GM19463 (cell line): ENCODE data around the gene ZYX.
"Not testable (repeated sequence)": the region's sequence is repeated elsewhere in the genome, so short reads cannot be mapped to it uniquely, and the experiment has no call there.

Source experiments
- ATAC-seq: cut with Tn5 transposase; IDR thresholded peaks from one replicate; pipeline ENCODE4 v1.9.1; 2021; ENCODE audit warnings: mild to moderate bottlenecking, moderate library complexity; ENCODE audit not compliant: unreplicated experiment

ZYX gene

DNA sequence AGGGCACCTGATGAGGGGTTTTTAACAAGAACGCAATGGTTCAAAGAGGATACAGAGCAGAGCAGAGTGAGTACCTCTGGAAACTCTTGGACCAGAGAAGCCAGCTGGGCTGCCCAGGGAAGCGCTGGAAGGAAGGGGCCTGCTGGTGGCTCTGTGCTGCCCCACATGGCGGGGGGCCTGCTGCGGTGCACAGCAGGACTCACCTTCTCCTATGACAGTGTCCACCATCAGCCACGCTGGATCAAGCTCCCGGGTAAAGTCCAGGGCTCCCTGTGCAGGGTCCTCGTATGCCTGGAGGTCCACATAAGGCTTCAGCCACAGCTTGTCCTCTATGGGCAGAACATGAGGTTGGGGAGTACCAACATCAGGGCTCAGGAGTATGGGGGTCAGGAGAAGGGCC, 15.0 kb downstream of the ZYX start:
- ATAC-seq = no peak

DNA sequence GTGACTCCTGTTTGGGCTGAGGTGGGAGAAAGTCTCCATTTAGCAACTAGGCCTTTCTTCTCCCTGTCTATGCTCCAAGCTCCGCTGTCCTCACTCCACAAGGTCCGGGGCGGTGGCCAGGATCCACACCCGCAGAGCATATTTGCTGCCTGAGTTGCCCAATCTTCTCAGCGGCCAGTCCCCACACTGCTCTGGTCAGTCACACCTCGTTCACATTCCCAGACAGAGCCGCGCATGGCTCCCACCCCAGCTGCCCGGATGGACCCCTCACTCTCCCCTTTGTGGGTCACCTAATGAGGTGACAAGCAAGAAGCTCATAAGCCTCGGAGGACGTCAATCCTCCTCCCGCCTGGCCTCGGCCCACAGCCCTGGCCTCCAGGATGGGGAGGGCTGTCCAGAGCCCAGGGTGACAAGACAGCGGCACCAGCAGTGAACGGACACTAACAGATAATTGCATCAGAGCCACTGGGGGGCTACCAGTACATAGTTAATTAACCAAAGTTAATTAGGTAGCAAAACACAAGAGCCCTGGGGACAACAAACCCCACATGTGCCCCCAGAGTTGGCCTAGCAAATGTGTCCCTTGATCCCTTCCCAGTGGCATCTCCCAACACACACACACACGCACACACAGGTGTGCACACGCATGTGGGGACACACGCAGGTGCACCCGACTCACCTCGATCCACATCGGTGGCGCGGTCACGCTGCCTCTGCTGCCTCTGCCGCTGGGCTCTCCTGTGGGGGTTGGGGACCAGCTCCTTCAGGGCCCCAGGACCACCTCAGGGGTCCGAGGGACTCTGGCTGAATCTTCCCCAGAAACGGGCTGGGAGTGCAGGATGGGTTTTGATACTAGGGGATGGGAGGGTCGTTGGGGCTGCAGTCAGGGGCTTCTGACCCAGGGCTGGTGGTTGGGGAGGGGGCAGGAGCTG, 15.7 kb downstream of the ZYX start:
- ATAC-seq = no peak

DNA sequence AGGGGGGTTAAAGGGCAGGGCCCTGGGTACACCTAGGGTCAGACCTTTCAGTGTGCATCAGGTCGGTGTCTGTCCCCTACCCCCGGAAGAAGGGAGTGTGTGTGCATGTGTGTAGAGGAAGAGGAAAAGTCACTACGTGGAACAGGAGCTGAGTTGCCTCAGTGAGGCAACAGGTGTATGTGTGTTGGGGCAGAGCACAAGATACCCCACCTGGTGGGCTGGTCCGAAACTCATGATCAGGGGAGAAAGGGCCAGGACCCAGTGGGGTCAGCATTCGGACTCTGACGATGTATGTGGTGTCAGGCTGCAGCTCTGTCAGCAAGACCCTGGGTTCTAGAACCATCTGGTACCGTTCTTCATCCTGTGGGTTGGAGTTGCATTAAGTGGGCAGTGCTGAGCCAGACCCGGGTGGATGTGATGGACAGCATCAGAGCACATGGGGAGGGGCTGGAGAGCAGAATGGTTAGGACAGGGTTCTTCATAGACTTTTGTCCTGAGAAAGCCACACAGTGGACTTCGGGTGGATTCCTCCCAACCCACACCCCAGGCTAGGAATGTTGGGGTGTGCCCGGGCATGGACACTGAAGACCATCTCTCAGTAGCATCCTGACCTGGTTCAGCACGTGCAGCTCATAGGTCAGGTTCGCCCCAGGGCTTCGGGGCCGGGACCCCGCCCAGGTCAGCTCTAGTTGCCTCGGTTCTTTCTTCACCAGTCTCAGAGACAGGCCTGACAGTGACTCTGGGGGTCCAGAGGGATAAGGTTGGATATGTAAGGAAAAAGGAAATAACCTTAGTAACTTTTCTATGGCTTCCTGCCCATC, 16.8 kb downstream of the ZYX start:
- no peak for ATAC-seq

DNA sequence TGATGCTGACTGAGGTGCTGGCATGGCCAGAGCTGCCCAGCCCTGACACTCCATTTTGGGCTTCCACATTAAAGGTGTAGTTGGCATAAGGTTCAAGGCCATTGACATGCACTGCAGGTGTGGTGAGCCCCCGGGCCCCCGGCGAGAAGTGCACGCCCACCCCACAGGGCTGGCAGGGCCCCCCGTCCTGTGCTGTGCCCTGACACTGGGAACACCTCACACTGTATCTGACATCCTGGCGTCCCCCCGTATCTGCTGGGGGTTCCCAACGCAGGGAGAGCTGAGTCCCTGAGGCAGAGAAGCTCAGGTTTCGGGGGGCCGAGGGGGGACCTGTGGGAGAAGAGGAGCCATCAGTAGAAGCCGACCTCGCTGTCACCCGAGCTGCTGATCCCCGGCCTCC, 17.5 kb downstream of the ZYX start:
- ATAC-seq = no peak

DNA sequence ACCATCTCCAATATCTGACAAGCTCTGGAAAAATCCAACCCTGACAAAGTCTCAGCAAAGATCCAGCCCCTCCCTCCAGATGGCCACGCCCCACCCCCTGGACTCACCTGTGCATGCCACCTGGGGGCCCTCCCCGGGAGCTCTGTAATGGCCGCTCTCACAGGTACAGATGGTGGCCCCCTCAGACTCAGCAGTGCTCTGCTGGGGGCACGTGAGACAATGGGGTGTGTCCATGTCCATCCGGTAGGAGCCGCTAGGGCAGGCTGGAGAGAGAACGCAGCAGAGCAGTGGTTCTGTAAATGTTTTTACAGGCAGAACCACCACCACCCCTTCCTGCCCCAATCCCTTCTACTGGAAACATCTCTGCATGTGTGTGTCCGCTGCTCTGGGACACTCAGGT, 18.0 kb downstream of the ZYX start:
- no peak for ATAC-seq

DNA sequence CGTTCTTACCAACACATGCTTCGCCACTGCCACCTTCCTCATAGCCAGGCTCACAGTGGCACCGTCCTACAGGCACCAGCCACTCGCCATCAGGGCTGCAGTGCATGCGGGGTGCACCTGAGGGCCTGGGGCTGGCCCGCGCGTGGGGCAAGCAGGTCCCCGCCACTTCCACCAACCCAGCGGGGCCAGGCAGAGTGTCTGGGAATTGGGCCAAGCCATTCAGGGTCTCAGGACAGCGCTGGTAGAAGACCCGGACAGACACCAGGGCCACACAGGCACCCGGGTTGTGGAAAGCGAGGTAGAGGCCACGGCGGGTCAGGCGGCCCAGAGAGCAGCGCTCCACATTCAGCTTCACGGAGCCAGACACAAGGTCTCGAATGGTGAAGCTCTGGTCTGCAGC, 18.5 kb downstream of the ZYX start:
- ATAC-seq = no peak

DNA sequence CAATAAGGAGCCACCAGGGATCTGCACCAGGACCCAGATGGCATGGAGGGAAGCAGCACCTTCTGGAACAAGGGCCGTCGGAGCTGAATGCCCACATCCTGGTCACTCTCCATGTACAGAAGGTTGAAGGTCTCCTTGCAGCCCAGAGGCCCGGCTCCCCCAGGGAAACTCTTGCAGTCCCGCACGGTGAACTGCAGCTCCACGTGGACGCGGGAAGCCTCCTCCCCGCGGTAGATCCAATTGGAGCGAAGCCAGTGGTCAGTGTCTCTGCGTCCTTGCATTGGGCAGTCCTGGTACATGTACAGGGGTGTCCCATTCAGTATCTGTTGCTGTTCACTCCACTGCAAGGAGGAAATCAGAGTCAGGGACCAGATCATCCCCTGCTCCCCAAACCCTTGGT, 20.1 kb downstream of the ZYX start:
- ATAC-seq = no peak

DNA sequence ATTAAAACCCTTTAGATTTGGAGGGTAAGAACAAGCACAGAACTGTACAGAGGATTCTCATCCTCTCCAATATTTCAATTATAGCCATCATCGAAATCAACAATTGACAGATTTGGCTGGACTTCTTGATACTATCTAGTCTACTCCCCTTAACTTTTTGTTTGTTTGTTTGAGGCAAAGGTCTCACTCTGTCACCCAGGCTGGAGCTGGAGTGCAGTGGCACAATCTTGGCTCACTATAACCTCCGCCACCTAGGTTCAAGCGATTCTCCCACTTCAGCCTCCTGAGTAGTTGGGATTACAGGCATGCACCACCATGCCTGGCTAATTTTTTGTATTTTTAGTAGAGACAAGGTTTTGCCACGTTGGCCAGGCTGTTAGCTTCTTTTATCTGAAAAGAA, 21.1 kb downstream of the ZYX start:
- not testable (repeated sequence) for ATAC-seq

DNA sequence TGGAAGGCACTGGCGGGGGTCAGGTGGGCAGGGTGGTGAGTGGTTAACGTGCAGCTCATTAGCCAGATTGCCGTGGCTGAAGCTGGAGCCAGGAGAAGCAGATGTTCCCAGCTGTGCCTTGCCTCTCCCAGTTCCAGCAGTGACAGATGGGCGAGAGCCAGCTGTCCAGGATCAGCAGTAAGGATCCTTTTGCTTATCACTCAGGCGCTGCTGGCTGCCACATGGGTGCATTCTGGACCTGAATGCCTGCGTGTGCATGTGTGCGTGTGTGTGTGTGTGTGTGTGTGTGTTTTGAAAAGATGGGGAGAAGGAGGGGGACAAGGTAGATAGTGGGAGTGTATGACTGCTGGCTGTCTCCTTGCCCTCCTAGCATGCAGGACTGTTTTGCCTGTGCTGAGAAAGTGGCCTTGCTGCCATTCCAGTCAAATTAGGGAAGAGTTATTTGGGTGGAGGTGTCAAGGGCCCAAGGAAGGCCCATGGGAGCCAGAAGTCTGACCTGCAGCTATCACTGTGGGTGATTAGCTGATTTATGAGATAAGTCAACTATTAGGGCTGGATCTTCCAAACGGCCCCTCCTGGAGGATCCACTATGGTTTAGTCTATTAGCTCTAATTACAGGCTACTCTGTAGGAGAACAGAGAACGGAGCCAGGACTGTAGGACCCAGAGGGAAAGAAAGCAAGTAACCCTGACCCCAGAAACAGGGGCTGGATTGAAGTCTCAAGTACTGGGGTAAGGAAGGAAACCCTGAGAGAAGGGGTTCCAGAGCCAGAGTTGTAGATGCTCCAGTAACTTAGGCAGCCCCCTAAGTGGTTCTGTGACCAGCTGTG, 24.2 kb downstream of the ZYX start:
- ATAC-seq = no peak

DNA sequence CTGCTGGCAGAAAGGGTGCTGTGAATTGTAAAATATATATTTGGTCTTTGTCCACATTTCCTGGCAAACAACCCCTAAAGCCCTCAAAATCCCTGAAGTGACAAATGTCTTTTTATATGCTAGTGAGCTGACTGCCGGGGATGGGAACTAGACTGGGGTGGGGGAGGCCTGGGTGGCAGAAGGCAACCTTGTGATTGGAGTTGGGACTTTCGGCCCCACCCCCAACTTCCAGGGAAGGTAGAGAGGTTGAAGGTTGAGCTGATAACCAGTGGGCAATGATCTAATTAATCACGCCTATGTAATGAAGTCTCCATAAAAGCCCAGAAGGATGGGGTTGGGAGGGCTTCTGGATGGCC, 24.8 kb downstream of the ZYX start:
- no peak for ATAC-seq

DNA sequence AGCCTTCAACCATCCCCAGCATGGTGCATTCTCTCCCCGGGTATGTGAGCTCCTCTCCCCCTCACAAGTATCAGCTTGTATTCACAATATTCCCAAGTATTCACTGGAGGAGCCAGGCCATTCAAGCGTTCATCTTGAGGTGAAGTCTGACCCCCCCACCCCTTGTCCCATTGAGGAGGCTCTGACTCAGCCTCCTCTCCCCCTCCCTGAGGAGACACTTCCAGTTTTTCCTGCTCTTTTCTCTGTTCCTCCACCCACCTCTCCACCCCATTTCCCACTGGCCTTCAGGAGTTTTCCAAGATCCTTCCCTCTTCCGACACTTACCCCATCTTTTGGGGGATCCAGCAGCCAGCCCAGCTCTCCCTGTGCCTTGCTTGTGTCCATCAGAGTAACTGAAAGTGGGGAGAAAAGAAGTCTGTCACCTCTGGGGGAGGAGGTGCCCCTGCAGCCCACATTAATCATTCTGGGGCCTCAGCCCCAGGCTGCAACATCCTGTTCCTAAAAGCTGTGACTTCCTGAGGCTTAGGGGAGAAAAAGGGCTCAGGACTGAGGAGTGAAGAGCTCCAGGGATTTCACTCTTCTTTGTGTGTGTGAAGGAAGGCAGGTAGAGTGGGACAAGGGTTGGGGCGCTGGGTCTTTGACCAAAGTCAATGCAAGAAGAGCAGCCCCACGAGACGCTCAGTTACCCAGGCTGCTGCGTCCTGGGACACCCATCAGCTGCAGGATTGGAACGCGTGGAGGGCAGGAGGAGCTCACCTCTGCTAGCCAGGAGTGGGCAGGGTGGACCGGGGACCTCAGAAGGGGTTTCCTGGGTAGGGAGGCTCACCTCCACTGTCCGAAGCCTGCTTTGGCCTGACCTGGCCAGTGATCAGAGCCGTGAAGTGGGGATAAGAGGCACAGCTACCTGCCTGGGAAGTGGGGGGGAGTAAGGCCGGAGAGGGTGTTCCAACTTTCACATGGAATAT, 26.4 kb downstream of the ZYX start:
- no peak for ATAC-seq

DNA sequence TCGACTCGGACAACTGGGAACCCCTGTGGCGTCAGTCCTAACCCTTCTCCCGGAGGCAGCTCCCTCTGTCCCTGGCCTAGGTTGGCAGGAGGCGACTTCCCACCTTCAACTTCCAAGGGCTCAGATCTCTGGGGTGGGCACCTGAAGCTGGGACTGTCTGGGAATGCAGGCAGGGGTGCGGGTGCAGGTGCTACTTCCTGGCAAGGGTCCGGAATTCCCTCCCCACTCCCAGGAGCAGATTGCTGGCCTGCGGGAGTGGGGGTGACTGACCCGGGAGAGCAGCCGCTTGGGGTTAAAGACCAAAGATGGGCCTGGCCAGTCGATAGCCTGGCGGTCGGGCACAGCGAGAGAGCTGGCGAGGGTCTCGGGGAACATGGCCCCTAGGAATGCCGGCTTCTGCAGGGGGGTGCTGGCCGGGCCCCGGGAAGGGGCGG, 27.1 kb downstream of the ZYX start:
- ATAC-seq = no peak

DNA sequence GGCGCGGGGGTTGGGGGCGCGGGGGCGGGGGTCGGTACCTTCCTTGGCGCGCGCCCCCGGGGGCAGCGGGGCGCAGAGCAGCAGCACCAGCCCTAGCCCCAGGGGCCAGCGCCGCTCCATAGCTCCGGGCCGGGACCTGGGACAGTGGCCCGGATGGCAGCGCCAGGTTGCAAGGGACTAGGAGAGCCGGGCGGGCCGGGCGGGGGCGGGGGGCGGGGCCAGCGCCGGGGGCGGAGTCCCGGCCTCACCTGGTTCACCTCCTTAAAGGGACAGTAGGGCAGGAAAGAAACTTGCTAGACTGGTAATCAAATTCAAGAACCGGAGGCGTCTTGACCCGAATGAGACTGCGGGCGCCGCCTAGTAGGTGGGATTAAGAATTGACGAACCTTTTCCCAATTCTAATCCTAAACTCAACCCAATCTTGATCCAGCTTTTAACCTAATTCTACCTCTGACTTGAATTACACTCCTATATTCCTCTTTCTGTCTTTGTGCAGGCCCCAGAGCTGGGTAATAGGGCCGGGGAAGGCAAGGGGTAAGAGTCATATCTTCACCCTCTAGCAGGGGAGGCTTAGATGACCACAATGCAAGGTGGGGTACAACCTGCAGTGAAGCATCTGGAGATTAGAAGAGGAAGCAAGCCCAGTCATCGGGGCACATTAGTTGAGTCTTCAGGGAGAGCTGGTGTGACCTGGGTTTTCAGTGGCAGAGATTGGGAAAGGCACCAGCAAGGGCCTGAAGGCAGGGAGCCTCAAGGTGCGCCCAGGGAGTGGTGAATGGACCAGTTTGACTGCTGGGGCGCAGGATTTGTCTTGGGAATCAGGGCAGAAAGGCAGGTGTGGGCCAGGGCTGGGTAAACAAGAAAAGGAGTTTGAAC, 27.8 kb downstream of the ZYX start, which contains the start of gene EPHA1:
TSS of gene EPHA1 (minus strand) at position 171 of the 876 bp plus-strand sequence. CDS start at position 120, 51 bp downstream.
- ATAC-seq = no peak

DNA sequence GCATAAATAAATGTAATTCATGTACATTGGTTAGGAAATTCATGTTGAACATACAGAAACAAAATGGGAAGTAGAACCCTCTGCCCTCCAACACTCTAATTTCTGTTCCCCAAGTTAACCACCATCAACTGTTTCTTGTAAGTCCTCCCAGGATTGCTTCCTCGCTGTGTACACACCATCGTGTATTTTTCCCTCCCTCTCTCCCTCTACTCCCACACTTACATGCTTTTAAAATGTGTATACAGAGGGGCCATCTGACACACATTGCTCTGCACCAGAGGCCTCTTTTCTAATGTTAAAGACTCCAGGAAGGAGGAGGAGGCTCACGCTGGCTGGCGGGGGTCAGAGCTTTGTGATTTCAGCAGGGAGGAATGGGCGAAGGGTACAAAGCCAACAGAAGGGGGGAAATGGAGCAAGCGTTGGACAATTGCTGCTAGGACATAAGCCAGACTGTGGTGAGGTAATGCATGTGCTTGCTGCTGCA, 29.4 kb downstream of the ZYX start:
- ATAC-seq = no peak

DNA sequence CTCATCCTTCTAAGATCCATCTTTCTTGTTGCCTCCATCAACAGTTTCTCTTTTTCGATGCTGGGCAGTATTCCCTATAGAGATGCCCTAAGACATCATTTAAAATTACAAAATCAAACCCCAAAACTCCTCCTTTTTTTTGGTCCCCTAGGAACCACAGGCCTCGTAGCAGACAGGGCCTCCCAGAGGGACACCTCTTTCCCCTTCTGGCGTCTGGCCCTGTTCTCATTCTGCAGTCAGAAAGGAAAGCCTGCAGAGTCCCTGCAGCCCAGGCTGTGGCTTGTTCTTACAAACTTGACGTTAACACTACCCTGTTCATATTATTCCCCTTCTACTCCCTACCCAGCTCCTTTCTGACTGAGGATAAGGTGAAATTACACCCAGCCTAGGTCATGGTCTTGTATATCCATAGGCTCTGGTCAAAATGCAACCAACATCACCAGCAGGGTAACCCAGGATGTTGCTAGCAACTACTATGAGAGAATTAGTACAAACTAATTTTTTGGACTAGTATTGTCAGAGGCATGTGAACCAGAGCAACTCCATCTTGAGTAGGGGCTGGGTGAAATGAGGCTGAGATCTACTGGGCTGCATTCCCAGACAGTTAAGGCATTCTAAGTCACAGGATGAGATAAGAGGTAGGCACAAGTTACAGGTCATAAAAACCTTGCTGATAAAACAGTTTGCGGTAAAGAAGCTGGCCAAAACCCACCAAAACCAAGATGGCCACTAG, 31.0 kb downstream of the ZYX start:
- ATAC-seq = no peak

DNA sequence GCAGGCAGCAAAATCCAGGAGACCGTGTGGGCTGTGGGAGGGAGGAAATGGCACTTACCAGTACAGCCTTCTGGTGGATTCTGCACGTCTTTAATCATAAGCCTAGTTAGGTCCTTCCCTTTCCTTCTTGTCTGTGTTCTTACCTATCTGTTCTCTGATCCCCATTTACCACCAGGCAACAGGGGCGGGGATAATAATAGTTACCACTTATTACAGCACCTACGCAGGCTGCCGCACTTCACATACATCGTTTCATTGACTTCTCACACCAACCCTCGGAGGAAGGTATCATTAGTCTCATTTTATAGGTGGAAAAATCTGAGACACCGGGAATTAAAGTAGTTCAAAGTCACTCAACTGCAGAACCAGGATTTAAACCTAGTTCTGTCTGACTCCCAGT, 32.0 kb downstream of the ZYX start:
- ATAC-seq = no peak

DNA sequence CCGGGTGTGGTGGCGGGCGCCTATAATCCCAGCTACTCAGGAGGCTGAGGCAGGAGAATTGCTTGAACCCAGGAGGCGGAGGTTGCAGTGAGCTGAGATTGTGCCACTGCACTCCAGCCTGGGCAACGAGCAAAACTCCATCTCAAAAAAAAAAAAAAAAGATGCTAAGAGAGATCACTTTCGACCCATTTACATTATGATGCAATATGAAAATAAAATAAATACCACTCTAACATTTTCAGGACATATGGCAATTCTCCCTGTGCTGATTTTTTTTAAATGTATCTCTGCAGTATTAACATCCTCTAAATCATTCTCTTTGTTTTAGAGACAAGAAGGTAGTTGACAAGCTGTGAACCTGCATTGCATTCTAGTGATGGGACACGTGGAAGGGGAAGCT, 34.1 kb downstream of the ZYX start:
- not testable (repeated sequence) for ATAC-seq

DNA sequence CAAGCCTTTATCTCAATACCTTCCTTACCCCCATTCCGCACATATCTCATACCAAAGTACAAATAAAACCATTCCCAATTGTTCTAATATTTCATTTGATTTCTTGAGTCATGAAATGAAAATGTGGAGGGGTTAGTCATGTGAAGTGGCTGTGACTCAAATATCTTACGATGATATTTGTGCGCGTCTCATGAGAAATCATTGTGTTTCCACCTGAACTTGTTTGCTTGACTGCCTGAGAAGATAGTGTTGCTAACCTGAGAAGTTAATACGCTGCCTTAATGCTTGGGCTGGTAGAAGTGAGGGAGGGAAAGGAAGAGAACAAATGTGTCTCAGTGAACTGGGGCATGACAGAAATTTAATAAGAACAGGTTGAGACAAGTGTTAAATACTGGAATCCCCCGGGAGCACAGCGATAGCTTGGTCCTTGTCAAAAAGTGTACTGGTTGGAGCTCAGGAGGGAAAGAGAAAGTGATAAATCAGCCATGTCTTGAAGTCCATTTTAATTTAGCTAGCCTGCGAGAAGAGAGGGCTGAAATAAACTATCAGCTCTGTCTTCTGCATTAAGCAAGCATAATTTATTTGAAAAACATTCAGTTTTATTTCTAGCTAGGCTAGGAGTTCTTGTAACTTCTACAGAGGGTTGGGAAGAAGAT, 34.7 kb downstream of the ZYX start:
- ATAC-seq = no peak
